HFFc6 (cell line): Measurements from ENCODE around the gene CPEB2. TPM values are rescaled to one million over a fixed set of nuclear protein-coding genes. Genes with fewer than 3 reads are reported as not detected.

Experiments used
- DNase-seq: peaks from one replicate; pipeline ENCODE4 v3.0.0-alpha.2; 2018
- H3K27ac Mint-ChIP-seq: 2 replicates; pipeline ENCODE4 v1.8.0; 2020; ENCODE audit warnings: mild to moderate bottlenecking, mixed read lengths
- H3K27me3 Mint-ChIP-seq: 2 replicates; pipeline ENCODE4 v1.8.0; 2021; ENCODE audit warnings: mild to moderate bottlenecking, moderate library complexity, mixed read lengths; ENCODE audit not compliant: insufficient read depth
- H3K36me3 Mint-ChIP-seq: 2 replicates; pipeline ENCODE4 v1.8.0; 2021; ENCODE audit warnings: low read depth, mixed read lengths
- H3K4me1 Mint-ChIP-seq: 2 replicates; pipeline ENCODE4 v1.8.0; 2020; ENCODE audit warnings: low read depth, mixed read lengths
- H3K4me3 Mint-ChIP-seq: 2 replicates; pipeline ENCODE4 v1.8.0; 2020; ENCODE audit warnings: mild to moderate bottlenecking, moderate library complexity, mixed read lengths
- H3K9me3 Mint-ChIP-seq: 2 replicates; pipeline ENCODE4 v1.8.0; 2020; ENCODE audit warnings: mild to moderate bottlenecking, mixed read lengths
- CTCF ChIP-seq: fragments of 200-600 bp; sonication (generic); IDR thresholded peaks from 2 replicates; pipeline ENCODE4 v1.5.0; 2021; ENCODE audit warnings: antibody characterized with exemption, mild to moderate bottlenecking
- total RNA-seq, 6 experiments: library from RNA; stranded (reverse); fragmentation: NEBNext Ultra II Directional; extraction: Animal tissue kit (Norgen Biotek cat#: 25700); gene quantifications; 2 replicates in 1 of 6; 3 replicates in 5 of 6; pipeline ENCODE4 v1.2.3, GENCODE V29; 2021

The CPEB2 gene
- total RNA-seq, 6 experiments from 2014 or later, result 18.9 to 27.8 (median 22.8) TPM

DNA sequence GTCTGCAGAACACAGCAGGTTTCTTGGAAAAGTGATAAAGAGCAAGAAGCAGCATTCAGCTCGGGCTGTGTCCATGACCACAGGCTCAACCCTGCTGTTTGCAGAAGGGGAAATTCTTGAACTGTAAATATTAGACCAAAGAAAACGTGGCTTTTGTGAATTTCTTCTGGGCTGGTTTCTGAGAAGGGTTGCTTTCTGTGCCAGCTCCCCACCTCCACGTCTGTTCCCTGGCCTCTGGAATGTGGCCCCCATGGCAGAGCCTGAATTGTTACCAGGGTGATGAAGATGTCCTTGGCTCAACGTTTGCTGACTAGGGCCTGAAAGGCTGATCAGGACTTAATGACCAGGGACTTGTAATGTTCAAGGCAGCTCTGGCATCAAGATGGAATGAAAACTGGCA, 116.0 kb downstream of the CPEB2 start:
- peaks cover 6% of the 10 kb centered on the region for H3K27me3 Mint-ChIP-seq
- peaks cover 4% of the 10 kb centered on the region; the same call in 1 of the 2 replicates for H3K9me3 Mint-ChIP-seq
- no peak overlapping the region for H3K4me3 Mint-ChIP-seq
- no peak for TF ChIP-seq CTCF
- no peaks in the 10 kb centered on the region for H3K4me1 Mint-ChIP-seq
- DNase-seq, result no peak
- no peak overlapping the region for H3K27ac Mint-ChIP-seq
- no peaks in the 10 kb centered on the region; the same call in 1 of the 2 replicates for H3K36me3 Mint-ChIP-seq
